Breast epithelium (tissue), 3 donors: ENCODE results near the gene IGSF21.

Experiments used
- CTCF ChIP-seq, 3 donors: fragments of 450-650 bp; IDR thresholded peaks; one replicate each; pipeline ENCODE4 v1.5.1; 2016 to 2017; ENCODE audit warnings: antibody characterized with exemption in 3 of 3, mild to moderate bottlenecking in 3 of 3, moderate library complexity in 3 of 3
- POLR2A ChIP-seq: fragments of 450-650 bp; IDR thresholded peaks from one replicate; pipeline ENCODE4 v1.6.1; 2016; ENCODE audit warnings: antibody characterized with exemption, mild to moderate bottlenecking, moderate library complexity
- POLR2AphosphoS5 ChIP-seq, 3 donors: sonication (generic); formaldehyde crosslinking; IDR thresholded peaks; one replicate each; pipeline ENCODE4 v1.6.1; 2017; ENCODE audit warnings: antibody characterized with exemption in 3 of 3

DNA sequence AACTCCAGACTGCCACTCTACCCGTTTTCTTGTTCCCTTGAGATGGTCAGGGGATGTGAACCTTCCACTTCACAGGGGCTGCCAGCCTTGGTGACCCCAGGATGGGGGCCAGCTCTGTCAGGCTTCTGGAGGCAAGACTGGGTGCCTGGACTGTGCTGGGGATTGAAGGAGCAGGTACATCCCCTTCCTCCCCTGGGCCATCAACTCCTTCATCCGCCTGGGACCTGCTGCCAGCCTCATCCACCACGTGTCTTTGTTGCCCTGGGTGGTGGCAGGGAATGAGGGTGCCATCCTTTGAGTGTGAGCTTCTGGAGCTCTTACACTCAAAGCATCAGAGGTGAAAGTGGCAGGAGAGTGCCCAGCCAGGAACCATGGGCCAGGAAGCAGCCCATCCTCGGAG is 139.6 kb downstream of the IGSF21 start:
- TF ChIP-seq CTCF (IDR thresholded peaks at IDR 0.05) (no peak), POLR2A (no peak), POLR2AphosphoS5 (IDR thresholded peaks at IDR 0.05) (no peak)
